ENCODE data around the gene AGAP3.

GRCh38 chr7:151099486-151100211 lies 13.4 kb downstream of the AGAP3 start:
- TF ChIP-seq CTCF (IDR thresholded peaks at IDR 0.05) (no peak), POLR2A (IDR thresholded peaks at IDR 0.05) (no peak)
